Activated CD8-positive, alpha-beta memory T cell treated with anti-CD3 and anti-CD28 coated beads, Interleukin-2, amount 50 U/mL, for 48 hours (primary cell): ENCODE data around the gene FBXO9.

Experiments
- DNase-seq: peaks from one replicate; pipeline ENCODE4 v3.0.0-alpha.2; 2020

Gene FBXO9

GRCh38 chr6:53142810-53143209, 77.6 kb downstream of the FBXO9 start:
- DNase-seq = no peak

GRCh38 chr6:53143710-53144109, 78.5 kb downstream of the FBXO9 start:
- DNase-seq = no peak

- DNase-seq = no peak
These were observed 79.6 kb downstream of the FBXO9 start for GRCh38 chr6:53144802-53145201.

GRCh38 chr6:53148684-53149083, 83.5 kb downstream of the FBXO9 start, which contains the start of gene GCM1:
TSS of gene GCM1 (minus strand) at chr6:53148841. CDS start at chr6:53145632, 3,209 bp downstream.
- no peak for DNase-seq
